HG03139 (cell line): ENCODE data around the gene LIN52.
"Not testable (repeated sequence)": the region's sequence is repeated elsewhere in the genome, so short reads cannot be mapped to it uniquely, and the experiment has no call there.

ENCODE experiments used
- ATAC-seq: cut with Tn5 transposase; IDR thresholded peaks from one replicate; pipeline ENCODE4 v1.9.1; 2021; ENCODE audit not compliant: unreplicated experiment

Gene LIN52

GRCh38 chr14:74105381-74105780 is 20.6 kb downstream of the LIN52 start:
- ATAC-seq, result no peak

GRCh38 chr14:74109369-74109768 is 24.6 kb downstream of the LIN52 start:
- ATAC-seq, result no peak

GRCh38 chr14:74111395-74112216 is 26.9 kb downstream of the LIN52 start:
- not testable (repeated sequence) for ATAC-seq

GRCh38 chr14:74125487-74125886 is 40.7 kb downstream of the LIN52 start:
- ATAC-seq, result not testable (repeated sequence)

- no peak for ATAC-seq
These were observed 41.7 kb downstream of the LIN52 start for GRCh38 chr14:74126315-74127013.

- no peak for ATAC-seq
These were observed 42.9 kb downstream of the LIN52 start for GRCh38 chr14:74127634-74128033.

GRCh38 chr14:74133833-74134481 is 49.2 kb downstream of the LIN52 start:
- ATAC-seq, result no peak

- ATAC-seq, result no peak
These were observed 49.7 kb downstream of the LIN52 start for GRCh38 chr14:74134484-74134883.

GRCh38 chr14:74135426-74135825 is 50.7 kb downstream of the LIN52 start:
- ATAC-seq, result no peak

- no peak for ATAC-seq
These were observed 55.7 kb downstream of the LIN52 start for GRCh38 chr14:74140374-74140850.

GRCh38 chr14:74141703-74142102 is 56.9 kb downstream of the LIN52 start:
- ATAC-seq, result no peak

GRCh38 chr14:74142523-74142922 is 57.8 kb downstream of the LIN52 start:
- no peak for ATAC-seq

- ATAC-seq, result no peak
These were observed 60.0 kb downstream of the LIN52 start for GRCh38 chr14:74144789-74145188.

- no peak for ATAC-seq
These were observed 62.8 kb downstream of the LIN52 start for GRCh38 chr14:74147571-74147970.

GRCh38 chr14:74148705-74149104 is 63.9 kb downstream of the LIN52 start:
- ATAC-seq, result no peak

GRCh38 chr14:74155287-74155686 is 70.5 kb downstream of the LIN52 start:
- ATAC-seq, result no peak

- ATAC-seq, result no peak
These were observed 71.0 kb downstream of the LIN52 start for GRCh38 chr14:74155749-74156148.

- ATAC-seq, result no peak
These were observed 76.0 kb downstream of the LIN52 start for GRCh38 chr14:74160763-74161162.

- ATAC-seq, result no peak
These were observed 76.9 kb downstream of the LIN52 start for GRCh38 chr14:74161526-74162158.

GRCh38 chr14:74169906-74170305 is 85.2 kb downstream of the LIN52 start:
- no peak for ATAC-seq

- ATAC-seq, result no peak
These were observed 91.6 kb downstream of the LIN52 start for GRCh38 chr14:74176400-74176793.
